Large intestine (tissue), 3 donors: ENCODE results near the gene TTLL8. TPM values are rescaled to one million over a fixed set of nuclear protein-coding genes. Genes with fewer than 3 reads are reported as not detected.

Source experiments
- DNase-seq, 2 donors: peaks; one replicate each; pipeline versions ENCODE4 v3.0.0 to v3.0.0-alpha.2; 2013
- H3K27ac ChIP-seq: one replicate; pipeline ENCODE4 v1.5.1; 2013; ENCODE audit warnings: low read length
- H3K27me3 ChIP-seq: 2 replicates; pipeline ENCODE4 v1.6.1; 2013; ENCODE audit warnings: low read length; ENCODE audit not compliant: control insufficient read depth, insufficient read depth
- H3K36me3 ChIP-seq: 2 replicates; pipeline ENCODE4 v1.6.1; 2013; ENCODE audit warnings: low read length; ENCODE audit not compliant: control insufficient read depth, insufficient read depth
- H3K4me1 ChIP-seq: one replicate; pipeline ENCODE4 v1.6.1; 2013; ENCODE audit warnings: low read length; ENCODE audit not compliant: control insufficient read depth, insufficient read depth
- H3K4me3 ChIP-seq: one replicate; pipeline ENCODE4 v1.5.1; 2013; ENCODE audit warnings: low read length
- H3K9me3 ChIP-seq: one replicate; pipeline ENCODE4 v1.6.1; 2013; ENCODE audit warnings: mild to moderate bottlenecking, low read depth, low read length, moderate library complexity; ENCODE audit not compliant: control insufficient read depth
- WGBS: methylation state at CpG from one replicate; pipeline ENCODE4 v1.1.5; 2013; ENCODE audit warnings: low lambda C conversion rate; ENCODE audit not compliant: insufficient coverage; 5-methylcytosine and 5-hydroxymethylcytosine counted together
- polyA plus RNA-seq: library from polyadenylated mRNA; unstranded; fragments of 120-200 nt; gene quantifications from one replicate; pipeline ENCODE4 v1.2.1, GENCODE V29; 2013

TTLL8 gene
- polyA plus RNA-seq, 1 donor, result not detected

DNA sequence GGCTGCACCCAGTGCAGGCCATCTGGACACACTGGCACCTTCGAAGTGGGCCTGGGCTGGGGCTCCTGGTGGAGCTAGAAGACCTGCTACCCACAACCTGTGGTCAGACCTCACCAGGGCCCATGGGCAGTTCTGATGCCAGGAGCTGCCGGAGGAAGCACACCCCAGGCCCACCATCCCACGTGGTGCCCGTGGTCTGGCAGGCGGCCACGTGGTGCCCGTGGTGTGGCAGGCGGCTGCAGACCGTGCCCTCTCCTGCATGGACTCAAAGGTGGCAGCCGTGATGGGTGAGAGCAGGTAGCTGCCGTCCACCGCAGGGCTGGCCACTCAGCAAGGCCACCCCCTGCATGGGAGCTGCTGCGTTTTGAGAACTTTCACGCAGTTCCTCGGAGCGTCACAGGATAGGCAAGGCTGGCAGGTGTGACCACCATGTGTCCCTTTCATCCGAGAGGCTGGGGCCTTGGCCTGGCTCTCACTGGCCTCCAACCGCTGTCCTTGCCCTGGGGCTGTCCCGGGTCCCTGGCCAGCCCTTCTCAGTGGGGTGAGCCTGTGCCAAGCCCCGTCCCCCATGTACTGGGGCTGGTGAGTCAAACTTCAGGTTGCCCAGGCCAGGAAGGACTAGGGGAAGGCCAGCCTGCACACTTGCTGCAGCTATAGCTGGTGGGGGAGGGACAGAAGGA is 41.6 kb downstream of the TTLL8 start:
- H3K4me1 ChIP-seq, result no peaks in the 10 kb centered on the region
- H3K4me3 ChIP-seq, result no peak overlapping the region
- WGBS, result no CpG with 5 or more reads among the region's 20 CpGs
- DNase-seq, result no peak
- H3K27ac ChIP-seq, result no peak overlapping the region
- H3K9me3 ChIP-seq, result peaks cover 9% of the 10 kb centered on the region
- H3K27me3 ChIP-seq, result peaks cover 76% of the 10 kb centered on the region
- no peaks in the 10 kb centered on the region for H3K36me3 ChIP-seq

DNA sequence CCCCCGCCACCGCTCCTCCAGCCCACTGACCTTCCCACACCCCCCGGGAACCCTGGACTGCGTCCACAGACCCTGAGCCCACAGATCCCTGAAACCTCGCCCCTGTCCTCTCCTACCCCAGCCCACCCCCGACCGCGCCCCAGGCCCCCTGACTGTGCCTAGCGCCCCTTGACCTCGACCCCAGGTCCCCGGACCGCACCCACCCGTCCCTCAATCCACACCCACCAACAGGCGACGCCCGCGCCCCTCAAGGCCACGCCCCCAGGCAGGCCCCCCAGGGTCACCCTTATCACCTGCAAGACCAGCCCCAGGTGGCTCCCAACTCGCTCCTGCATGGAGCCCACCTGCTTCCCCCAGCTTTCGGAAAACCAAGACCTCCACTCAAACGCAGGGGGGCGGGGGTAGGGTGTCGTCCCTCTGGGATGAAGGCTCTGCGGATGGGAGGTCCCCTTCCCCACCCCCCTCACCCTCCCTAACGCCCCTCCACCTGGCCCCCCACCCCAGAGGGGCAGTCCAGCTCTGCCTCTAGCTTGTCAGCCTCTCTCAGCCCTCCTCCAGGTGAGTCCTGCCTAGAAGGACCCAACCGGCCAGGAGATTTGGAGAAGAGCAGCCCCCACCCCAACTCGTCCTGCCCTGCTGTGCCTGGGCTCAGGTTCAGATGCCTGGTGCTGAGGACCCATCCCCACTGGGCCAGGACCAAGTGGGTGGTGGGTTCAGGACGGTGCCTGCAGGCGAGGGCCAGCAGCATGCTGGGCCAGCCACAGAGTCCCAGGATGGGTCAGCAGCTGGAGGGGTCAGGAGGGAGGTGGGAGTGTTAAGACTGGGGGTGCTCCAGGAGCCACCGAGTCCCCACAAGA is 42.4 kb downstream of the TTLL8 start:
- Histone ChIP-seq H3K36me3 (no peaks in the 10 kb centered on the region), H3K27me3 (peaks cover 82% of the 10 kb centered on the region), H3K4me1 (peaks cover 2% of the 10 kb centered on the region), H3K4me3 (no peak overlapping the region), H3K27ac (no peak overlapping the region), H3K9me3 (peaks cover 9% of the 10 kb centered on the region)
- WGBS, result no CpG with 5 or more reads among the region's 30 CpGs
- no peak for DNase-seq

DNA sequence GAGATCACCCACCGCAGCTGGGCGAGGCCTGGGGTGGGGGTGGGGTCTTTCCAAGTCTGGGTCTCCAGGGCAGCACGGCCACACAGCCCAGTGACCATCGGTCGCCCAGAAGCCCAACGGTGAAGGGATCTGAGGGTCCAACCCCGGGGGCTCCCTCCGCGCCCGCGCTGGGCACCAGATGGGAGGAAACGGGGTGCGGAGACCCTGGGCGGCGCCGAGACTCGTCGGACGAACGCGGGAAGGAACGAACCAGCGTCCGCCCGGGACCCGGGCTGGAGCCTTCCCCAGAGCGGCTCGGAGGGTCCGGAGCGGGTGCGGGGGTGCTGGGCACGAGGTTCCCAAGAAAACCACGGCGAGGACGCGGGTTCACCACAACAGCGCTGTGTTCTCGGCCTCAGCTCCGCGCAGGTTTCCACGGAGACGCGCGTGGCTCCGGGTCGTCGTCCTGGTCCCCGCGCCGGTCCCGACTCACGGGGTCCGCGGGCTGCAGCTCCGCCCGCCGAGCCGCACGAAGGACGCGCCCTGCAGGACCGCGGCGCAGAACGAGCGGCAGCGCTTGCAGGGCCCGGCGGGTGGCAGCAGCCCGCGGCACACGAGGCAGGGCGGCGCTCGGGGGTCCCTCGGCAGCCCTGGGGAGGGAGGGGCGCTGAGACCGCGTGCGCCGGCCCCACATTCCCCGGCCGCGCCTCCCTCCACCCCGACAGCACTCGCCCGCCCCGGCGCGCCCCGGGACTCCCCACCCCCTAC is 43.3 kb downstream of the TTLL8 start:
- Histone ChIP-seq H3K4me3 (no peak overlapping the region), H3K4me1 (peaks cover 2% of the 10 kb centered on the region), H3K36me3 (no peaks in the 10 kb centered on the region), H3K9me3 (peaks cover 12% of the 10 kb centered on the region), H3K27me3 (peaks cover 89% of the 10 kb centered on the region), H3K27ac (no peak overlapping the region)
- no CpG with 5 or more reads among the region's 91 CpGs for WGBS
- DNase-seq, result no peak

DNA sequence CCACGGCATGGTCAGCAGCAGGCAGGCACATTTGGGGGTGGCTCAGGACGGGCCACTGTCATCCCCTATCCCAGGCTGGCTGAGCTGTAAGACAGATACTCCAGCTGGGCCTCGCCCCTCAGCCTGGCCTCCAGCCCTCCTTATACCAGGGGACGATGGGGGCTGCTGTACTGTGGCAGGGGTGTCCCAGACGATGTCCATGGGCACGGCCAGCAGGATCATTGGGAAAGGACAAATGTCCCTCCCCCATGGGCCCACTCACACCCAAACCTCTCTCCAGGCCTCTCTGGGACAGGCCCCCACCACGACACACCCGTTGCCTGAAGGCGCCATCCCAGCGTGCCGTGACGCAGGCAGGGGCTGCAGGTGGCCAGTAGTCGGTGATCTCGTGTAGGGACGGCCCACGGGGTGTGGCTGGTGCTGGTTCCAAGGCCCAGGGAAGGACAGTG is 44.0 kb downstream of the TTLL8 start:
- Histone ChIP-seq H3K27me3 (peaks cover 90% of the 10 kb centered on the region), H3K4me3 (no peak overlapping the region), H3K4me1 (peaks cover 2% of the 10 kb centered on the region), H3K27ac (no peak overlapping the region), H3K36me3 (no peaks in the 10 kb centered on the region), H3K9me3 (peaks cover 12% of the 10 kb centered on the region)
- WGBS, result no CpG with 5 or more reads among the region's 16 CpGs
- no peak for DNase-seq

DNA sequence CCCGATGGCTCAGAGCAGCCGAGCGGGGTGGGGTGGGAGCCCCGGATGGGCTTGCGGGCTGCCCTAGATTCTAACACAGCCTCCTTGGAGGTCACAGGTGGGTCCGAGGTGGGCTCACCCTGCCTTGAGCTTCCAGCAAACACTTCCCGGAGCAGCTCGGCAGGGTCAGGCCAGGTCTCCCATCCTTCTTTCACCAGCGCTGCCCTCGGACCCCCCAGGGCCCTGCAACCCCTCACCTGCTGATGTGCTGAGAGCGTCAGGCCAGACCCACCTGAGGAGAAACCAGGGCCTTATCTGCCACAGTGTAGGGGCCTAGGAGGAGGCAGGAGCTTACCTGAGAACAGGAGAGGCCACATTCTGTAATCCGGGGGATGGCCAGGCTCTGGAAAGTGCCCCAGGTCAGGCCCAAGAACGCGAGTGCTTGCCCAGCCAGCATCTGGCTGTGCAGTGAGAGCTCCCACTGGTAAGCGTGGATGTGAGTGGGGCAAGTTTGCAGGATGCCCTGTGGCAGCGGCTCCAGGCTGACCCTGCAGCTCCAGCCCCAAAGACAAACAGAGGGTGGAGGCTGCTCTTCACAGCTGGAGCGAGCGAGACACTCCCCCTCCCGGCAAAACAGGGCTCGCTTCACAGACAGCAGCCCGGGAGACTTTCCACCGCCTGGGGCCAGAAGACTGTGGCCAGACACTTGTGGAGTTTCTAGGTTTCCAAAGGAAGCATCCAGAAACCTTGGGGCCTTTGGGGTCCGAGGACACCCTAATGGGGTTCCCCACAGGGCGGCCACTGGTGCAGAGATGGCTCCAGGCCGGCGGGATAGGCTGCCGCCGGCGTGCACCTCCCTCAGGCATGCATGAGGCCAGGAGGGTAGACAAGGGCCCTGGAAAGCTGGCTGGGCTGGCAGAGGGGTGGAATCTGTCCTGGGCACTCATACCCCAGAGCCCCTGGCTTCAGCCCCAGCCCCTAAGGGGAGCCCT is 45.6 kb downstream of the TTLL8 start, which contains the start of gene IL17REL:
Gene IL17REL (minus strand): TSS at position 555 of the 971 bp plus-strand sequence. CDS start 119 bp downstream, at position 436.
- H3K4me3 ChIP-seq, result no peak within 1 kb of the TSS
- peaks cover 77% of the 10 kb centered on the region for H3K27me3 ChIP-seq
- no peak for DNase-seq
- H3K27ac ChIP-seq, result no peak within 1 kb of the TSS
- WGBS, result no CpG with 5 or more reads among the region's 29 CpGs
- peaks cover 12% of the 10 kb centered on the region for H3K9me3 ChIP-seq
- peaks cover 2% of the 10 kb centered on the region for H3K4me1 ChIP-seq
- H3K36me3 ChIP-seq, result no peaks in the 10 kb centered on the region

DNA sequence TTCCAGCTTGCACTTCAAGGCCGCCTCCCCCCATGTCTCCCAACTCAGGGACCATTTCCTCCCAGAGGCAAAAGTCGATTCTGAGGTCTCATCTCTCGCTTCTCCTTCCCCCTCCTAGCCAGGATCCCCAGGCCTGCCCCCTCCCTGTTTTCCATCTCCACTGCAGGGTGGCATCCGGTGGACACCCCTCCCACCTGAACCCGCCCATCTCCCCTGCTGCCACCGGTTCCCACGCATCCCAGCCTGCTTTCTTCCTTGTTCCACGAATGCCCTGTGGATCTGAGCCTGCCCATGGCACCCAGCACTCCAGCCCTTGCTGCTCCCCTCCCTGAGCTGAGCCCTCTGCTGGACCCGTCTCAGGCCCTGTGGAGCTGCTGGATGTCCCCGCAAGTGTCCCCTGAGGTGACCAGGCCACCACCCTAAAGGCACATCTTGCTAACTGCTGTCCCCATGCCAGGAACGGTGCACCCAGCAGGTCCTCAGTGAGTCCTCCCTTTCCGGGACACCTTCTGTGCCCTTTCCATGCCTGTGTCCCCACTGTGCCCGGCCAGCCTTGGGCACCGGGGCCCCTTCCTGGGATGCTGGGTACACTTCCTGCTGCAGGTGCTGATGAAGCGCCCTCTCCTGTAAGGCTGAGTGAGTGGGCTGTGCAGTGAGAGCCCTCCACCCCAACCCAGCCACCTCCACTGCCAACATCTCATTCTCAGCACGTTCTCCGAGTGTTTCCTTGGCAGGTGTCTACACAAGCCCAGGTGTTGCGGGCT is 46.5 kb downstream of the TTLL8 start:
- no CpG with 5 or more reads among the region's 18 CpGs for WGBS
- Histone ChIP-seq H3K9me3 (peaks cover 12% of the 10 kb centered on the region), H3K27ac (no peak overlapping the region), H3K27me3 (peaks cover 68% of the 10 kb centered on the region), H3K4me3 (no peak overlapping the region), H3K36me3 (no peaks in the 10 kb centered on the region), H3K4me1 (peaks cover 2% of the 10 kb centered on the region)
- no peak for DNase-seq

DNA sequence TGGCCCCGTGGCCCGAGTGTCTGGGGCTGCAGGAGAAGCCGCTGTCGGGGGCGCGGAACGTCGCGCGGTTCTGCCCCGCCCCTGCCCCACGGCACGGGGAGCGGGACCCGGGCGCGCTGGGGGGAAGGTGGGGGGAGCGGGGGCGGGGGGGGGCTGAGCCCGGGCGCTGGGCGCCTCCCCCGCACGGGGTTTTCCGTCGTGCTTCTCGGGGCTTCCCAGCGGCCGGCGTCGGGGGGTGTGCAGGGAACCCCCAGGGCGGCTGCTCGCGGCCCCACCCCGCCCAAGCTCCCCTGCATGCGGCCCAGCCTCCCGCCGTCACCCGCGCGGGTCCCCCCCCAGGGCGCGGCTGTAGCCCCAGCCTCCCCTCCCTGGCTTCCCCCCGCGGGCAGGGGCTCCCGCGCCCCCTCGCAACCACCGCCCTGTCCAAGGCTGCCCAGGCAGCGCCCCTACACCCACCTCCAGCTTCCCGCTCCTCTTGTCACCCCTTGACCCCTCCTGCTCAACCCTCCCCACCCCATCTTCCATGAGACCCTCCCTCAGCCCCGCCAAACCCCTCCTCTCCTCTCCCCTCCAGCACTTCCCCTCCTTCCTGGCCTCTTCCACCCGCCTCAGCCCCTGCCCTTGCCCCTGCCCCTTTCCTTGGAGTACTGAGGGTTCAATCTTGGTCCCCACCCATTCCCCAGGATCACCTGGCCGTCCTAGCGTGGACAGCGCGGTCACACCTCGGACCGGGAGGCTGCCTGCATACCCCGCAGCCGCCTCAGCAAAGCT is 47.2 kb downstream of the TTLL8 start:
- Histone ChIP-seq H3K4me3 (no peak overlapping the region), H3K9me3 (peaks cover 9% of the 10 kb centered on the region), H3K27ac (no peak overlapping the region), H3K4me1 (peaks cover 9% of the 10 kb centered on the region), H3K36me3 (no peaks in the 10 kb centered on the region), H3K27me3 (peaks cover 61% of the 10 kb centered on the region)
- no CpG with 5 or more reads among the region's 61 CpGs for WGBS
- DNase-seq, result no peak

DNA sequence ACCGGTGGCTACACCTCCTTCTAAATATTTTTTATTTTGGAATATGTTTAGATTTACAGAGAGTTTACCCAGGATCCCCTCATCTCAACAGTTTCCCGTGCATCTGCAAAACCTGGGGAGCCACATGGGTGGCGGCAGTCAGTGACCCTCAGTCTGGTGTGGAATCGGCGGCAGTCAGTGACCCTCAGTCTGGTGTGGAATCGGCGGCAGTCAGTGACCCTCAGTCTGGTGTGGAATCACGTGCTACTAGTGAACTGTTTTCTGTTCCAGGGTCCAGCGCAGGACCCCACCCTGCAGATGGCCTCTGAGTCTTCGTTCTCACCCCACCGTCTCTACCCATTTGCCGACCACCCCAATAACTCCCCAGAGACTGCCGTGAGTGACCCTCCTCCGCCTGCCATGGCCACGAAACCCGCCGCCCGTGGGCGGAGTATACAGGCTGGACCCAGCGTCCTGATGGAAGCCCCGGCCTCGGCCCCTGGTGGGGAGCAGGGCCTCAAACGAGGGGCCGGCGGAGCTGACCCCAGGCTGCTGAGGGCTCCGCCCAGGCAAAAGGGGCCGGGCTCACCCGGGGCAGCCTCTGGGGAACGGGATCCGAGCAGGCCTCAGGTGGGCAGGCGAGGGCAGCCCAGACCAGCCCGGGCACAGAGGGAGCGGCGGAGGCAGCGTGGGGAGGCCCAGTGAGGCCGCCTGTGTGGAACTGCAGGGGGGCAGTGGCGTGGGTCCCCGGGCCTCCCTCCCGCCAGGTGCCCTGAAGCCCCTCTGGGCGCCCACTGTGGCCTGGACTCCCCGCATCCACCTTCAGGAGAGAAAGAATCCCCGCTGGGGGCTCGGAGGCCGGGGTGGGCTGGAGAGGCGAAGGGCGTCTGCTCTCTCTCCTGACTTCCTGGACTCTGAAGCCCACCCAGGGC is 48.1 kb downstream of the TTLL8 start:
- no peak for DNase-seq
- Histone ChIP-seq H3K27ac (no peak overlapping the region), H3K9me3 (peaks cover 9% of the 10 kb centered on the region), H3K36me3 (no peaks in the 10 kb centered on the region), H3K27me3 (peaks cover 56% of the 10 kb centered on the region), H3K4me1 (peaks cover 10% of the 10 kb centered on the region), H3K4me3 (no peak overlapping the region)
- WGBS, result 50% methylated on average over 2 of the region's 46 CpGs
